GM12865 (cell line): ENCODE results near the gene PRPSAP2.

ENCODE experiments used
- DNase-seq: peaks from one replicate; pipeline ENCODE4 v3.0.0; 2010; ENCODE audit warnings: low read depth
- H3K4me3 ChIP-seq: 2 replicates; pipeline ENCODE4 v1.5.1; 2011; ENCODE audit warnings: mild to moderate bottlenecking, low read depth, low read length, control low read depth
- TF ChIP-seq, protein P1 (sequence below): IDR thresholded peaks from 2 replicates; pipeline ENCODE4 v1.5.1; 2011; ENCODE audit warnings: low read length, control low read depth, low read depth, inconsistent platforms; ENCODE audit not compliant: insufficient read depth; ENCODE audit errors: missing control alignments

PRPSAP2 gene

DNA sequence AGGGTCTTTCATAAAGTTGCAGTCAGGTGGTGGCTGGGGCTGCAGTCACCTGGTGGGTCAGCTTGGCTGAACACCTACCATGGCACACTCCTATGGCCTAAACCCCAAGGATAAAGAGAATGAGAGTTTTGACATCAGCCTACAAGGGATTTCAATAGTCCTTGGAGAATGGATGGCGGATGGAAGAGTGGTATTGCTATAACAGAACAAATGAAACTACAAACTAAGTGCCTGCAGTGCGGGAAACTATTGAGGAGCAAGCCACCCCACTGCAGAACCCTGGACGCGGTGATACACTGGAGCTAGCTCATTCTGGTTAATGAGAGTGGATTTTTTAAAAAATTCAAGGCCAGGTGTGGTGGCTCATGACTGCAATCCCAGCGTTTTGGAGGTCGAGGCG lies 3.0 kb upstream of the PRPSAP2 start:
- DNase-seq, result no peak
- TF ChIP-seq, protein P1, sequence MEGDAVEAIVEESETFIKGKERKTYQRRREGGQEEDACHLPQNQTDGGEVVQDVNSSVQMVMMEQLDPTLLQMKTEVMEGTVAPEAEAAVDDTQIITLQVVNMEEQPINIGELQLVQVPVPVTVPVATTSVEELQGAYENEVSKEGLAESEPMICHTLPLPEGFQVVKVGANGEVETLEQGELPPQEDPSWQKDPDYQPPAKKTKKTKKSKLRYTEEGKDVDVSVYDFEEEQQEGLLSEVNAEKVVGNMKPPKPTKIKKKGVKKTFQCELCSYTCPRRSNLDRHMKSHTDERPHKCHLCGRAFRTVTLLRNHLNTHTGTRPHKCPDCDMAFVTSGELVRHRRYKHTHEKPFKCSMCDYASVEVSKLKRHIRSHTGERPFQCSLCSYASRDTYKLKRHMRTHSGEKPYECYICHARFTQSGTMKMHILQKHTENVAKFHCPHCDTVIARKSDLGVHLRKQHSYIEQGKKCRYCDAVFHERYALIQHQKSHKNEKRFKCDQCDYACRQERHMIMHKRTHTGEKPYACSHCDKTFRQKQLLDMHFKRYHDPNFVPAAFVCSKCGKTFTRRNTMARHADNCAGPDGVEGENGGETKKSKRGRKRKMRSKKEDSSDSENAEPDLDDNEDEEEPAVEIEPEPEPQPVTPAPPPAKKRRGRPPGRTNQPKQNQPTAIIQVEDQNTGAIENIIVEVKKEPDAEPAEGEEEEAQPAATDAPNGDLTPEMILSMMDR, result no peak
- H3K4me3 ChIP-seq, result no peak overlapping the region; the same call in 1 of the 2 replicates

DNA sequence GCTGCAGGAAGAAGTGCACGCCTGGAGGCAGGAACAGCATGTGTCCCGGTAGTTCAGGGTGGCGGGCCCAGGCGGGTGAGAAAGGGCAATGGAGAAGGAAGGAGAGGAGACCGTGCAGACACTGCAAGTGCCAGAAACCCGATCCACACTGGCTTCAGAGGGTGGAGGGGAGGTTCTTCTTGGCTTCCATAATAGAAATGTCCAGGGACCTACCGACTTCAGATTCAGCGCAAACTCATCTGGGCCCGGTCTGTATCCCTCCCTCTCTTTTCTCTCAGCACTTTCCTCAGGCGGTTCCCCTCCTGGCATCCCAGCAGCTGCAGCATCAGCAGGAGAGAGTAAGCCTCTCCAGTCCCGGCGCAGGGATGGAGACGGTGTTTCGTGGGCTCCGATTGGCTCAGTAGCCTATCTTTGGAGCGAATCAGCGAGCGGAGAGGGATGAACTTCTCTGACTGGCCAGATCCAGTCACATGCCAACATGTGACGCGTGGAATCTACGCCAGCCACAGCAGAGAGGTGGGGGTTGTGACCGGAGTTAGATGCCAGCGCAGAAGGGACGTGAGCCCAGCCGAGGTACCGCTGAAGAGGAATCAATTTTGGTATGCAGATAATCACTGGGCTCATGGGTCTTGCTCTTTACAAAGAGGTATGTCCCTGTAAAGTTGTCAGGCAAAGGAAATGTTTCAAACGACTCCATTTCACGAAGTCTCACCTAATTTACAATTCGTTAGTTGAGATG lies 1.9 kb upstream of the PRPSAP2 start:
- H3K4me3 ChIP-seq, result peak overlapping the region; percentile 77
- DNase-seq, result peak; percentile 94
- TF ChIP-seq, protein P1, result no peak

DNA sequence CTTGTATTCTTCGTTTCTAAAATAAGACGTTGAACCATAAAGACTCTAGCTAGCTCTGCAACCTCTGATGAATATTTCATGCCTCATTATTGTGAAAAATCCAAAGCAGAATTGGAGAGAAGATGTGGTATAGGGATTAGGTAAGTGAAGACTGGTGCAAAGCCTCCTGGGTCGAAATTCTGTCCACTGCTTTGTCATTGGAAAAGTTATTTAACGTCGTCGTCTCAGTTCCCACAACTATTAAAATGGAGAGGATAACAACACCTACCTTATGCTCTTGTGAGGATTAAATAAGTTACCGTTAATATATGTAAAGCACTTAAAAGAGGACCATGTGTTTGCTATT lies 1.4 kb upstream of the PRPSAP2 start:
- TF ChIP-seq, protein P1, result no peak
- peak overlapping the region; percentile 77 for H3K4me3 ChIP-seq
- DNase-seq, result no peak

DNA sequence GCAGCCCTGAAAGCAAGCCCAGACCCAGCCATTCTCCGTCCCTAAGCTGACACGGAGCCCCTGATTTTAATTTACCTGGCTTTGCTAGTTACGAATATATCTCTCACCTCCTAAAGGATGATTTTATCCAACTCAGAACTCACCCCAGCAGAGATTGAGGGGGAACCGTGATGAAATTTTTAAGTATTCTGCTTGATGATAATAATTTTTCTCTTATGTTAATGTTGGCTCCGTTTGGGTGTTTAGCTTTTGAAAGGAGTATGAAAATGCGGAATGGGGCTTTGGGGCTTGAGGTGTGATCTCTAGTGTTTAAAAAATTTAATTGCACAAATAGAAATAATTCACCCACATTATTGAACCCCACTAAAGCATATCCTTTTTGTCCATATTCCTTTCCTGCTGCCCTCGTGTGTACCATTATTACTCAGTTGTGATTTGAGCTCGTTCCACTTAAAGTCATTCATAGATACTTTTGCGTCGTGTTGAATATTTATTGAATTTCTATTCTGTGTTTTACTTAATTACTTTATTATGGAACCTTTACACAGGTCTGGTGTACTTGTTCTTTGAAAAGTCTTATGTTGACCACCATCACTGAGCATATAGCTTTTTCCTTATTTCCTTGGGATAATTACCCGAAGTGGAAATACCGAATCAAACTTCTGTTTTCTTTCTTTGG lies 775 bp downstream of the PRPSAP2 start:
- H3K4me3 ChIP-seq, result peak overlapping the region; percentile 95
- TF ChIP-seq, protein P1, result no peak
- DNase-seq, result no peak

DNA sequence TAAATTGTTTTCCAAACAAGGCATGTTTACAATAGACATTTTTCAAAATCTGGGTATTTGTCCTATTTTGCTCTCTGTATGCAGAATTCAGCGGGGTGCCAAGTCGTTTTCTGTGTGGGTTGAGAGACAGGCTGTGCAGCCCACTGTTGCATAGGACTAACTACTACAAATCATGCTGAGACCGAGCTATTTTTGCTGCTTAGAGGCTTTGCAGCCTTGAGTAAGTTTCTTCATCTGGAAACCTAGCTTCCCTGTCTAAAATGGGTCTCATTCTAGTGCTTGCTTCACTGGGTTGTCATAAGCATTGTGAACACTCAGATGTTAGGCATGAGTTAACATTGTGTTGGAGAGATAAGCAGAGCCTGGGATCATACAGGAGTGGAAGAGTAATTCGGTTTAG lies 1.3 kb downstream of the PRPSAP2 start:
- peak overlapping the region; percentile 95 for H3K4me3 ChIP-seq
- DNase-seq, result peak; percentile 38
- TF ChIP-seq, protein P1, result no peak

DNA sequence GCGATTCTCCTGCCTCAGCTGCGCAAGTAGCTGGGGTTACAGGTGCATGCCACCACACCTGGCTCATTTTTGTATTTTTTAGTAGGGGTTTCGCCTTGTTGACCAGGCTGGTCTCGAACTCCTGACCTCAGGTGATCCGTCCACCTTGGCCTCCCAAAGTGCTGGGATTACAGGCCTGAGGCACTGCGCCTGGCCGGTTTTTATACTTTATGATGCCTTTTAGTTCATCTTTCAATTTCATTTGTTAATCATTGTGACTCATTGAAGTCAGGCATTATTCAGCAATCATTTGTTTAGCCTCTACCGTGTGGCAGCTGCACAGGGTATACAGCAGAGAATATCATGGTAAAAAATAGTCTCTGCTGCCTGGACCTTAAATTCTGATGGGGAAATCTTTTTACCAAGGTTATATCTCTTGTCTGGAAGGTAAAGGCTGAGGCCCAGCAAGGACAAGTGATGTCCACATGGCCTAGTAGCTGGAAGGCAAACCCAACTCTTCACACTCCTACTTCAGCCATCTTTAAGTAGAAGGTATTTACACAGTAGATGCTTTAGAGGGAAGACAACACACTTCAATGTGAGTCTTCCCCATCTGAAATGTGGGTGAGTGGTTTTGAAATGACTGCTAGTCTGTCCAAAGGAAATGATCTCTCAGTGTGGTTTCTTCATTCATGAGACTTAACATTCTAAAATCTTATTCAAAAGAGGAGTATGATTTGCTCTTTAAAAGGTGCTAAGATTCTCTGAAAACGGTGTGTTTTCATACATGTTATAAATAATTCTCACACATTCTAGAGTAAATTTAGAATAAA lies 2.4 kb downstream of the PRPSAP2 start:
- TF ChIP-seq, protein P1, result no peak
- peak overlapping the region; percentile 95 for H3K4me3 ChIP-seq
- DNase-seq, result peak; percentile 91
